Common myeloid progenitor, CD34-positive (primary cell): ENCODE data around the gene ANKRD36C.
"Not testable (repeated sequence)": the region's sequence is repeated elsewhere in the genome, so short reads cannot be mapped to it uniquely, and the experiment has no call there.

ENCODE experiments used
- CTCF ChIA-PET: fragments of 350-600 bp; sonication (Branson Sonifier 250); formaldehyde crosslinking; loops from one replicate; lab custom pipeline; 2021; ENCODE audit warnings: antibody characterized with exemption; lab: Charles Lee
- POLR2A ChIA-PET: fragments of 350-600 bp; sonication (Branson Sonifier 250); formaldehyde crosslinking; loops from one replicate; lab custom pipeline; 2021; ENCODE audit warnings: antibody characterized with exemption; lab: Charles Lee
- DNase-seq, 3 donors: peaks; one replicate each; pipeline versions ENCODE4 v3.0.0 to v3.0.0-alpha.2; 2013
- H3K27ac ChIP-seq, 2 experiments: 1 replicate in 1 of 2; 2 replicates in 1 of 2; pipeline ENCODE4 v1.7.0; 2013; ENCODE audit warnings: inconsistent platforms in 2 of 2, low read length in 2 of 2, mild to moderate bottlenecking in 2 of 2, low read depth in 1 of 2, moderate library complexity in 1 of 2; ENCODE audit not compliant: severe bottlenecking in 2 of 2, insufficient read depth in 1 of 2, poor library complexity in 1 of 2
- H3K27me3 ChIP-seq, 5 experiments: replicated peaks in 2 of 5; 1 replicate in 3 of 5; 2 replicates in 2 of 5; pipeline versions ENCODE4 v1.6.1 to v1.7.0; 2013; ENCODE audit warnings: low read length in 4 of 5, mild to moderate bottlenecking in 2 of 5, moderate library complexity in 2 of 5, inconsistent platforms in 1 of 5; ENCODE audit not compliant: insufficient read depth in 5 of 5, control insufficient read depth in 4 of 5
- H3K36me3 ChIP-seq, 4 experiments: 1 replicate in 2 of 4; 2 replicates in 2 of 4; pipeline versions ENCODE4 v1.6.1 to v1.7.0; 2013; ENCODE audit warnings: low read length in 3 of 4, control low read depth in 1 of 4, mild to moderate bottlenecking in 1 of 4; ENCODE audit not compliant: control insufficient read depth in 4 of 4, insufficient read depth in 4 of 4
- H3K4me1 ChIP-seq, 4 experiments: 1 replicate in 3 of 4; 2 replicates in 1 of 4; pipeline versions ENCODE4 v1.6.1 to v1.7.1; 2013; ENCODE audit warnings: low read length in 3 of 4, mild to moderate bottlenecking in 3 of 4, control low read depth in 1 of 4, inconsistent platforms in 1 of 4, moderate library complexity in 1 of 4; ENCODE audit not compliant: control insufficient read depth in 4 of 4, insufficient read depth in 4 of 4; ENCODE audit errors: control extremely low read depth in 1 of 4
- H3K4me3 ChIP-seq, 7 experiments: 1 replicate in 4 of 7; 2 replicates in 3 of 7; pipeline versions ENCODE4 v1.5.1 to v1.7.0; 2013; ENCODE audit warnings: mild to moderate bottlenecking in 7 of 7, low read length in 6 of 7, moderate library complexity in 6 of 7, inconsistent platforms in 2 of 7, low read depth in 2 of 7, control low read depth in 1 of 7; ENCODE audit not compliant: insufficient read depth in 4 of 7, control insufficient read depth in 1 of 7; ENCODE audit errors: extremely low read depth in 1 of 7
- H3K9me3 ChIP-seq, 5 experiments: 1 replicate in 4 of 5; 2 replicates in 1 of 5; pipeline versions ENCODE4 v1.6.1 to v1.7.1; 2013; ENCODE audit warnings: low read length in 4 of 5, mild to moderate bottlenecking in 2 of 5, inconsistent platforms in 1 of 5, low read depth in 1 of 5, moderate library complexity in 1 of 5; ENCODE audit not compliant: control insufficient read depth in 4 of 5, insufficient read depth in 2 of 5; ENCODE audit errors: control extremely low read depth in 1 of 5
- WGBS: methylation state at CpG from one replicate; pipeline ENCODE4 v1.1.5; 2013; ENCODE audit not compliant: insufficient coverage; 5-methylcytosine and 5-hydroxymethylcytosine counted together

Gene ANKRD36C

DNA sequence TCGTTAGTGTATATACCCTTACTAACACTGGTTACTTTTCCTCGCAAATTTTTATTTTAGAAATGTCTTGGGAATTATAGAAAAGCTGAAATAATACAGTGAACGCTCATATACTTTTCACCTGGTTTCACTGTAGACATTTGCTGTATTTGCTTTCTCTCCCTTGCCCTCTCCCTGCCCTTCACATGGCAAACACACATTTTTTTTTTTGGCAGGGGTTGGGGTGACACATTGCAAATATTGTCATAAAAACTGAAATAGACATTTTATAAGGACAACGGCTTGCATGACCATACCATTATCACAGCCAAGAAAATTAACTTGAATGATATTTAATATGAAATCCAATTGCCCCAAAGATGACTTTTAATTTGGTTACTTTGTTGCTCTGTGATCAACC is 24.7 kb upstream of the ANKRD36C start:
- H3K9me3 ChIP-seq, H3K36me3 ChIP-seq, H3K27me3 ChIP-seq, CTCF ChIA-PET, POLR2A ChIA-PET, H3K4me3 ChIP-seq, DNase-seq, H3K27ac ChIP-seq, H3K4me1 ChIP-seq: not testable (repeated sequence)
- WGBS: no CpG with 5 or more reads among the region's 4 CpGs

DNA sequence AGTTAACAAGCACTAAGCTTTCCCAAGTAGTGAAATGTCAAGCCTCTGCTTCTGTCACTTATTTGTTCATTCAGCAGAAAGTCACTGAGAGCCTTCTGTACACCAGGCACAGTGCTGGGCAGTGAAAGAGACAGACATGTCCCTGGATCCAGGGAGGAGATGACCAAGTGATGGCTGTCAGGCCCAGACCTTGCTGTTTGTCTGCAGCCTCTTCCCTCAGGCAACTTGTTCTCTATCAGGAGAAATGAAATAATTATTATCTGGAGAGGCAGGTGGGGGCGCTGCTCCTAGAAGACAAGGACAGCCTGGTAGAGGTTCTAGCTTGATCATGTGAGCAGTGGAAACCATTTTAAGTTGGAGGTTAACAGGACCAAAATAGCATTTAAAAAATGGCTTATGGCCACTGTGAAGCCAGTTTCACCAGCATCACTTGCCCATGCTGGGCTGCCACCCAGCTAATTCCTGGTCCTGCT is 21.2 kb upstream of the ANKRD36C start:
- 100% methylated on average over 1 of the region's 1 CpG for whole genome bisulfite sequencing
- H3K4me3 ChIP-seq, H3K9me3 ChIP-seq, H3K36me3 ChIP-seq, H3K27ac ChIP-seq, H3K27me3 ChIP-seq, POLR2A ChIA-PET: not testable (repeated sequence)
- DNase-seq: peak in 2 of 3 donors; percentile 5 to 12
- peaks cover 0 to 12% (median 7%) of the 10 kb centered on the region in 4 experiments for H3K4me1 ChIP-seq
- CTCF ChIA-PET: interaction anchor here (1.6 to 2.9 kb wide), 4 partner anchors 9 to 125 kb away, joined by 3 to 9 read pairs (median 4); no protein-coding TSS in a partner anchor

DNA sequence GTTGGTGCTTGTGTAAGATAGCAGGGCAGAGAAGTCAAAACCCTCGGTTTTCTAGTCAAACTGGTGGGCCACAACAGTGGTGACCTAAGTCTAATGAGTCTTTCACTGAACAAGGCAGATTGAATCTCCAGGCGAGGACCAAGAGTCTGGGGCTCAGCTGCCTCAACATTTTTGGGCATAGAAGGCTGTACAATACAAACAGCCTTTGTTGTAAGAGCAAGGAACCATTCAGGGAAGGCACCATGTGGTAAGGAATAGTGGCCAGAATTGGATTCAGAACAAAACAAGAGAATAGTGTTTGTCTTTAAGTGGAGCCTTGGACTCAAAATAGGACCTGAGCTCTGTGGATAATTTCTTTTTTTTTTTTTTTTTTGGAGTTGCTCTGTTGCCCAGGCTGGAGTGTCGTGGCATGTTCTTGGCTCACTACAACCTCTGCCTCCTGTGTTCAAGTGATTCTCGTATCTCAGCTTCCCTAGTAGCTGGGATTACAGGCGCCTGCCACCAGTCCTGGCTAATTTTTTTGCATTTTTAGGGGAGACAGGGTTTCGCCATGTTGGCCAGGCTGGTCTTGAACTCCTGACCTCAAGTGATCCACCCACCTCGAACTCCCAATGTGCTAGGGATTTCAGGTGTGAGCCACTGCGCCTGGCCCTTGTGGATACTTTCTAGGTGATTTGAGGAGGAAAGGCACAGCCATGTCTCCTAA is 20.6 kb upstream of the ANKRD36C start:
- not testable (repeated sequence) for DNase-seq

DNA sequence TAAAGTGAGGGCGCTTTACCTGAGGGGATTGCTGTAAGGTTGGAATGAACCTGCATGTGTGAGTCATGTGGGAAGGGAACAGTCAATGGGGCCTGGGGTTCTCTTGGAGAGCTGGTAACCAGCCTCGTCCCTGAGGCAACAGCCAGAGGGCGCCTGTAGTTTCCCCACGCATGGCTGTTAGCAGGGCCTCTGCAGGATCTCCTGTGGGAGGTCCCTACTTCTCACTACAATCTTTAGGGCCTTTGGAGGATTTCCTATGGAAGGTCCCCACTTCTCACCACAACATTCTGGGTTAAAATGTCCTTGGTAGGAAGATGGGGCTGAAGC is 19.5 kb upstream of the ANKRD36C start:
- 18% methylated on average over 3 of the region's 4 CpGs for WGBS
- H3K36me3 ChIP-seq, POLR2A ChIA-PET, H3K9me3 ChIP-seq, H3K27me3 ChIP-seq, H3K27ac ChIP-seq: not testable (repeated sequence)
- Histone ChIP-seq H3K4me3 (peak overlapping the region in 3 of 7 experiments; percentile 31 to 56 (median 51)), H3K4me1 (peaks cover 0 to 12% (median 7%) of the 10 kb centered on the region in 4 experiments)
- CTCF ChIA-PET: interaction anchor here (1.6 to 2.0 kb wide), 2 partner anchors 10 to 14 kb away, joined by 3 to 5 read pairs; no protein-coding TSS in a partner anchor
- DNase-seq: peak; percentile 39 to 61 (median 50)

More for the DNA sequence above, 20.6 kb upstream of the ANKRD36C start:
- 98% methylated on average over 6 of the region's 8 CpGs for WGBS
- H3K9me3 ChIP-seq, H3K4me3 ChIP-seq, H3K27me3 ChIP-seq, H3K27ac ChIP-seq, H3K36me3 ChIP-seq, POLR2A ChIA-PET: not testable (repeated sequence)
- CTCF ChIA-PET: interaction anchor here (1.6 to 2.9 kb wide), 5 partner anchors 10 to 125 kb away, joined by 3 to 9 read pairs (median 4); no protein-coding TSS in a partner anchor
- peaks cover 0 to 12% (median 7%) of the 10 kb centered on the region in 4 experiments for H3K4me1 ChIP-seq

DNA sequence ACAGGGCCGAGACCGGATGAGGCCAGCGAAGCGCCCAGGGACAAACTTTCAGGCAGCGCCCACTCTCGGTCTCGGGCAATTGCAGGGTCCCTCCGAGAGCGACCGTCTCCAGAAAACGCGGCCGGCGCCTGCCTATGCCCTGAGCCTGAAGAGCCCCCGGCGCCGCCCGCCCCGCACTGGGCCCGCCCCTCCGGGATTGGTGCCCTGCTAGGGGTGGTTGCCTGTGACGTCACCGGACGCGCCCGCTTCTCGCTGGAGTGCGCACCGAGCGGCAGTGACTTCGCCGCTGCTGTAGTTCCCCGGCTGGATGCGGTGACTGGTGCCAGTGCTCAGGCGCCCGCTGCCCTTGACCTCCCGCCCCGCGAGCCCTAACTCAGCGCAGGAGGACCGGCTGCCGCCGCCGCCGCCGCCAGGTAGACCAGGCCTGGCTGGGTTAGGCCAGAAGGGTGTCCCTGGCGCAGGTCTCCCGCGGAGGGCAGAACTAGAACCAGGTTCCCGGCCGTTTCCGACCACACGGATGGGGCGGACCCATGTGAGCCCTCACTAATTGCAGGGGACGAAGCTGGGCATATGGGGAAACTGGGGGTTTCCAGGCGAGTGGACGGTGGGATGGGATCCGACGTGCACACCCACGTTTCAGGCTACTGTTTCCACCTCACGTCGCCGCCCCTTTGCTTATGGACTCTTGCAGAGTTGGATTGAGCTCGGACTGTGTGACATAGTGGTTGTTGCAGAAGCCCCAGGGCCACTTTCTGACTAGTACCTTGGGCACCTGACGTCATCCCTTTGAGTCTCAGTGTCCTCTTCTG is 18.9 kb upstream of the ANKRD36C start:
- POLR2A ChIA-PET, H3K9me3 ChIP-seq, H3K36me3 ChIP-seq, H3K27me3 ChIP-seq, H3K27ac ChIP-seq: not testable (repeated sequence)
- 0% methylated on average over 8 of the region's 65 CpGs for WGBS
- peak overlapping the region in 6 of 7 experiments; percentile 40 to 71 (median 58) for H3K4me3 ChIP-seq
- CTCF ChIA-PET: interaction anchor here (1.6 to 1.9 kb wide), 3 partner anchors 14 to 164 kb away, joined by 3 to 5 read pairs (median 5); no protein-coding TSS in a partner anchor
- DNase-seq: peak; percentile 90 to 96 (median 94)
- peaks cover 0 to 12% (median 7%) of the 10 kb centered on the region in 4 experiments for H3K4me1 ChIP-seq

DNA sequence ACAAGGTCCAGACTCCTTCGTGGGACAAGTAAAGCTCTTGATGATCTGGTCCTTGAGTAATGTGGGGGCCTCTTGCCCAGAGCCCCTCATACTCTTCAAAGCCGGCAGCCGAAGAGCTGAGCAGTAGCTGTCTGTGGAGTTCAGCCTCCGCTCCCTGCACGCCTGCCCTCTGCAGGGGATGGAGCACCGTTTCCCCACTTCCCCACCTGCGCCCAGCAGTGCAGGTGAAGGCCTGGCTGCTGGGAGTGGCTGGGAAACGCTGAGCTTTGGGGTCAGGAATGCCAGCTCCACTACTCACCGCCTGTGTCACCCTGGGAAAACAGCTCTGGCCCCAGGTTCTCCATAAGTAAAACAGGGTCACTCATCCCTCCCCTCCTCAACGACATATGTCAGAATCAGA is 18.2 kb upstream of the ANKRD36C start:
- H3K4me3 ChIP-seq: peak overlapping the region in 6 of 7 experiments; percentile 40 to 71 (median 58)
- POLR2A ChIA-PET, H3K9me3 ChIP-seq, H3K27me3 ChIP-seq, H3K27ac ChIP-seq, H3K36me3 ChIP-seq: not testable (repeated sequence)
- peaks cover 0 to 12% (median 7%) of the 10 kb centered on the region in 4 experiments for H3K4me1 ChIP-seq
- peak in 2 of 3 donors; percentile 10 to 23 for DNase-seq
- CTCF ChIA-PET: interaction anchor here (1.7 to 1.9 kb wide), 2 partner anchors 17 to 164 kb away, joined by 5 read pairs; no protein-coding TSS in a partner anchor
- WGBS: 45% methylated on average over 3 of the region's 10 CpGs
